ENCODE data around the gene GPR33. TPM values are rescaled to one million over a fixed set of nuclear protein-coding genes. Genes with fewer than 3 reads are reported as not detected.

Gene GPR33, protein sequence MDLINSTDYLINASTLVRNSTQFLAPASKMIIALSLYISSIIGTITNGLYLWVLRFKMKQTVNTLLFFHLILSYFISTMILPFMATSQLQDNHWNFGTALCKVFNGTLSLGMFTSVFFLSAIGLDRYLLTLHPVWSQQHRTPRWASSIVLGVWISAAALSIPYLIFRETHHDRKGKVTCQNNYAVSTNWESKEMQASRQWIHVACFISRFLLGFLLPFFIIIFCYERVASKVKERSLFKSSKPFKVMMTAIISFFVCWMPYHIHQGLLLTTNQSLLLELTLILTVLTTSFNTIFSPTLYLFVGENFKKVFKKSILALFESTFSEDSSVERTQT
- total RNA-seq = not detected in 2 replicates

DNA sequence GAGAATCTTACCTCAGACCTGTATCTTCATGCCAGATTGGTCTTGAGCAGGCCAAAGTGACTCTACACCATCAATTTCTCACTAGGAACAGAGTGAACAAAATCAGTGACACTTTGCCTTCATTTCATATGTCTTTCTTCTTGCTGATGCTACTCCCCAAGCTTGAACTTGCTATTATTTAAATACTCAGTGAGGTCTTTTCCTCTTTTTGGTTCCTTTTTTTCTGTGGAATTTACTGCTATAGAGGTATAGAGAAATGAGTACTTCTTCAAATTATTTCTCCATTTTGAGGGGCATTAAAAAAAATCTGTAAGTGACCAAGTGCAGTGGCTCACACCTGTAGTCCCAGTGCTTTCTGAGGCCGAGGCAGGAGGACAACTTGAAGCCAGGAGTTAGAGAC is at the start of gene GPR33:
Gene GPR33, minus strand, starts transcription at position 154 of the 400 bp plus-strand sequence. CDS start 4,074 bp downstream, outside the sequence.
- intact Hi-C loops (cut with micrococcal nuclease) = no loop called here

DNA sequence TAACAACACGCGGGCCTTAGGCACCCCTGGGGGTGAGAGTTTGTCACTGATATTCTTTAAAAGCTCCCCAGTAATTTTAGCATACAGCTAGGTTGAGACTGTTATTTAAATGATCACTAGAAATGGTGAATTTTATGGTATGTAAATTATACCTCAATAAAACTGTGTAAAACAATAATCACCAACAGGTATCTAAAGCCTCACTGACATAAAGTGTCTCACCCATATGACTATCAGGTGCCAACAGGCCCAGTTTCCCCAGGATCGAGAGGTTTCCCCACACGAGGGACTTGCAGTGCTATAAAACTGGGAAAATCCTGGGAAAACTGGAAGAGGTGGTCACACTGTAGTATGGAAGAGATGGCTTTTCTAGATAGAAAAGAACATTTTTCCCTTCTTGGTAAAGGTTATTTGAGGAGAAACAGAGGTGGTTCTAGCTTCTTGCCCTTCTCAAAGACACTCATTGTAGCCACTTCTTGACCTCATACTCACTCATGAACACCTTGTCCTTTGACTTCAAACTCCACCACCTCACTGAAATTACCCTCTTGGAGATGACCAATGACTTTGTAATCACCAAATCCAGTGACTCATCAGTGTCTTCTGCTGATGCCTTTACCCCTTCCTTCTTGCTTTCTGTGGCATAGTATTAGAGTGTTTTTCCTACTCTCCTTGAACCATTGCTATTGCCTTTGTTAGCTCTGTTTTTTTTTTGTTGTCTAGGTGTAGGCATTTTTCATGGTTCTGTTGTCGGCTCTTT is 48.5 kb upstream of the GPR33 start:
- intact Hi-C loops (cut with micrococcal nuclease) = no loop called here

DNA sequence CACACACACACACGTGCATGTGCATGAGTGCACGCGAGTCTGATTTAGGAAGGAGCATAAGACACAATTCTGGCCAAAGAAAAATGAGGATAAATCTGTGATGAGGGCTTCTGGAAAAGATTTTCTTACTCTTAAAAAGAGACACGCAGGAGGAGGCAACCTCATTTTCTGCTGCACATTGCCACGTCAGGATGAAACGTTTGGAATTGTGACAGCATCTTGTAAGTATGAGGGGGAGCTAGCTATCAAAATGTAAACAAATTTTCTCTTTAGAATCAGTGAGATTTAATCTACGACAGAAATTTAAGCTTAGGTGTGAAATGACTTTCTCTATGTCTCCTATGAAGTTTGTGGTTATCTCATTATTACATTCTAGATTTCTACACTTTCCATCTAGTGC is 42.3 kb upstream of the GPR33 start:
- intact Hi-C loops (cut with micrococcal nuclease) = no loop called here

DNA sequence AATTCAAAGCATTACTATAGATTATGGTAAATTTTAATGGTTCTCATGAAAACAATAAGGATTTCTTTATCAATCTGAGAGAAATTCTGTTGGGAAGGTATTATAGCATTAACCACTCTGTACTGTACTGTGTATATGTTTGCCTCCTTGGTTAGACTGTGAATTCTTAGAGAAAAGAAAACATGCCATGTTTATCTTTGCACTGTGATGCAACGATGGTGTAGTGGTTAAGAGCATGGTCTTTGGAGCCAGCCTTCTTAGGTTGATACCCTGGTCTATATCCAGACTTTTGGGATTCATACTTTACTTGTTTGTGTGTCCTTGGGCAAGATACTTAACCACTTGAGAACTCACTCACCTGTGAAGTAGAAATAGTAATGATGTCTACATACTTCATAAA is 41.2 kb upstream of the GPR33 start:
- intact Hi-C loops (cut with micrococcal nuclease) = no loop called here

GRCh38 chr14:31527546-31527945 is 39.7 kb upstream of the GPR33 start:
- intact Hi-C loops (cut with micrococcal nuclease) = no loop called here

- intact Hi-C loops (cut with micrococcal nuclease) = no loop called here
Observed at GRCh38 chr14:31527087-31527486, 39.2 kb upstream of the GPR33 start.

DNA sequence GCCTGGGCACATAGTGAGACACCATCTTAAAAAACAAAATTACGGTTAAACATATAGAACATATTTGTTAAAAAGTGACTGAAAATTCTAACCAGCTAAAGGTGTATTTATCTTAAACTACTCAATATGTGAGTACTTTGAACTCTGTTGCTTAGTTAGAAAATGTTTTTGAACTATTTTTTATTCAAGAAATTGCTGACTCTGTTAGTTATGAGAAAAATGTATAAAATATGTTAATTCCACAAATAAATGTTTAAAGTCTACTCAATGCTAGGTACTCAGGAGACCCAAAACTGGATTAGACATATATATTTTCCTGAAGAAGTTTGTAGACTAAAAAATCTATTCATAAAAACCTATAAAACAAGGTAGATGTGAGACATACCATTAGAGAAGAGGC is 23.0 kb upstream of the GPR33 start:
- intact Hi-C loops (cut with micrococcal nuclease) = loop anchor here (1.0 to 10.0 kb wide), 2 partner anchors 741 to 1054 kb away; no protein-coding TSS in a partner anchor

DNA sequence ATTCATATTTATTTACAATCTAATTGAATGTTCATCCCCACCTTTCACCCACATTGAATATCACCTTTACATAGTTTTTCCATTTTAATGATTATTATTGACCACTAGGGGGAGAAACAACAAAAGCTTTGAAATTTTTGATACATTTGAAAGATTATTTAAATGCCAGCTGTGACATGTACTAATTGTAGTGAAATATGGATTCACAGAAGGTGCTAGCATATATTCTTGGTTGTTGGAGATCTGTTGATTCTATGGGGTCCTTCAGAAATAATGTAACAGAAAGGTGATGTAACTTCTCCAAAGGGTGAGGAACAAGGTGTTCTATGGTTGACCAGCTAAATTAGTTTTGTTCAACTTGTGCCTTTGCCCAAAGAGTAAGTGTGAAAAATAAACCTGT is 22.4 kb upstream of the GPR33 start:
- intact Hi-C loops (cut with micrococcal nuclease) = loop anchor here (1.0 to 10.0 kb wide), 2 partner anchors 742 to 1055 kb away; no protein-coding TSS in a partner anchor

DNA sequence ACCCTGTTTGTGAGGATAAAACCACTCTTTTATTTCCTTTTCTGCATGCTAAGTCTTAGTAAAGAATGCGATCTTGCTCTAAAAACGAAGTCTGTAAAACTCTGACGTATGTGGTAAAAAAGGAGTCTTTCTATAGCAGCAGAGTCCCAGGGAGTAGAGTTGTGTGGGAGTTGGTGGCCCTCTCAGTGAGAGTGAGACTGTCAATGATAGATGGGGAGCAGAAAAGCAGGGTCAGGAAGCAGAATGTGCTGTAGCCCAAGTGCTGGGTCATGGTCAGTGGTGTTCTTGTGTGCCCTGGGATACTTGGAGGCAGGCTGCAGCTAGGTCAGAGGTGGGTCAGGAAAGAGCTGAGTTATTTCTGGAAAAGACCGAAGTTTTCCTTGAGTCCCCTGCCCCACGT is 20.3 kb upstream of the GPR33 start:
- intact Hi-C loops (cut with micrococcal nuclease) = no loop called here

DNA sequence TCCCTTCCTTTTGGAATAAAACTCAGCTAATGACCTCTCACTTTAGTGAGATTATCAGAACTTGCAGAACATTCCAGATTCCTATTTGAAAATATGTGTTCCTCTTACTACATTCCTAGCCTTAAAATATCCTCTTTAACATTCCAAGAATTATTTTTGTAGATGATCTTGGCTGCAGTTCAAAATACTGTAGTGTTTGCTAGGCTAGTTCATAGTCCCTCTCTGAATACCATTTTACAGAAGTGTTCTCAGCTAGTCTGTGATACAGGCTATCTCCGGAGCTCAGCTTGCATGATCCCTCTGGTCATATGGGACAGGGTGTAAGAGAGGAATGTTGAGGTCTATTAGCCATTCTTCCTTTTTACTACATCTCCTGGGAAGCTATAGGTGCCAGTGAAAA is 17.6 kb upstream of the GPR33 start:
- intact Hi-C loops (cut with micrococcal nuclease) = no loop called here

DNA sequence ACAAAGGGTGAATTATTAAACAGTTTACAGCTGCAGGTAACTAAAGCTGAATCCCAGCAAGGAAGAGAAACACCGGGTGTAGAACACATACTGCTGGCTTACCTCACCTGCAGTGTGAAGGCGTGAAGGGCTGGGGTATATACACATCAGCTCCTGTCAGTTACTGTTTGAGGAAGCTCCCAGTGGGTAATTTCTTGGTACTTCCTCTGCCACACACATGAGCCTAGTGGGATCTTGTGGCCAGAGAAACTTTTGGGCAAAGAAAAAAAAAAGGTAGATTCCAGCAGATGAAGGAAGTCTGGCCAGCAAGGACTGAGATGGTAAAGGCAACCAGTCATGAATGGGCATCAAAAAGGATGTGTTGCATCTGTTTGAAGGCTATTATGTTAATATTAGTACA is 14.0 kb upstream of the GPR33 start:
- intact Hi-C loops (cut with micrococcal nuclease) = no loop called here

DNA sequence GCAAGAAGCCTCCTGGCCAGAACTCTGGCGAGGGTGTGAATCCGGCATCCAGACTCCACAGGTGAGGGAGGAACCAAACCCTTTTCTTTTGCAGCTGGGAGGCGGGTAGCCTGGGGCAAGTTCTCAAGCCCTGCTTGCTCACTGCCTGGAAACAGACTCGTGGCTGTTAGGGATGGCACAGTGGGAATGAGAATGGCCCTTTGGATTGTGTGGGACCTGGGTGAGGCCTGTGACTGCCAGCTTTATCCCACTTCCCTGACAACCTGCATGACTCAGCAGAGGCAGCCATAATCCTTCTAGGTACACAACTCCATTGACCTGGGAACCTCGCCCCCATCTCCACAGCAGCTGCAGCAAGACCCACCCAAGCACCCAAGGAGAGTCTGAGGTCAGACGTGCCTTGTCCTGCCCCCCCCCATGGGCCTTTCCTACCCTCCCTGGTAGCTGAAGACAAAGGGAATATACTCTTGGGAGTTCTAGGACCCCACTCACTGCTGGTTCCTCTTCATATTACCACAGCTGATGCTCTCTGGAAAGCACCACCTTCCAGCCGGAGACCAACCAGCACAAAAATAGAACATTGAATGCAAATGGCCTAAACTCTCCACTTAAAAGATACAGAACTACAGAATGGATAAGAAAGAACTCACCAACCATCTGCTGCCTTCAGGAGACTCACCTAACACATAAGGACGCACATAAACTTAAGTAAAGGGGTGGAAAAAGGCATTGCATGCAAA is 5.1 kb upstream of the GPR33 start:
- intact Hi-C loops (cut with micrococcal nuclease) = no loop called here

- intact Hi-C loops (cut with micrococcal nuclease) = no loop called here
Observed at GRCh38 chr14:31489691-31490090, 1.9 kb upstream of the GPR33 start.

- intact Hi-C loops (cut with micrococcal nuclease) = no loop called here
Observed at GRCh38 chr14:31486764-31487163, 1.1 kb downstream of the GPR33 start.

DNA sequence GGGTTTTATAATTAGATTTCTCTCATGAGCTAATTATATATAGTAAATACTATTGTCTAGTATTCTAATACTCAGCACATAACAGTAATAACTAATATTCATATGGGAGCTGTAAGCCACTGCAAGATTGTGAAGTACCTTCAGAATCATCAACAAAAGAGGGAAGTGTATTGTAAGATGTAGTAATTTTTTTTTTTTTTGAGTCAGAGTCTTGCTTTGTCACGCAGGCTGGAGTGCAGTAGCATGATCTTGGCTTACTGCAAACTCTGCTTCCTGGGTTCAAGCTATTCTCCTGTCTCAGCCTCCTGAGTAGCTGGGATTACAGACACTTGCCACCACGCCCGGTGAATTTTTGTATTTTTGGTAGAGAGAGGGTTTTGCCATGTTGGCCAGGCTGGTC is 3.1 kb downstream of the GPR33 start:
- intact Hi-C loops (cut with micrococcal nuclease) = no loop called here

GRCh38 chr14:31480156-31480555 is 7.7 kb downstream of the GPR33 start:
- intact Hi-C loops (cut with micrococcal nuclease) = no loop called here

- intact Hi-C loops (cut with micrococcal nuclease) = no loop called here
Observed at GRCh38 chr14:31479027-31479426, 8.8 kb downstream of the GPR33 start.

GRCh38 chr14:31477248-31477647 is 10.6 kb downstream of the GPR33 start:
- intact Hi-C loops (cut with micrococcal nuclease) = no loop called here

- intact Hi-C loops (cut with micrococcal nuclease) = no loop called here
Observed at GRCh38 chr14:31476131-31476866, 11.5 kb downstream of the GPR33 start.

- intact Hi-C loops (cut with micrococcal nuclease) = no loop called here
Observed at GRCh38 chr14:31466554-31466953, 21.3 kb downstream of the GPR33 start.

GRCh38 chr14:31465111-31465510 is 22.7 kb downstream of the GPR33 start:
- intact Hi-C loops (cut with micrococcal nuclease) = no loop called here
